HCT116 (cell line): ENCODE data around the gene PLD2. TPM values are rescaled to one million over a fixed set of nuclear protein-coding genes. Genes with fewer than 3 reads are reported as not detected.

Experiments used
- ATAC-seq: fragments of 200-7000 bp; cut with Tn5 transposase; 2 replicates; pipeline ENCODE4 v1.9.1; 2020; ENCODE audit warnings: mild to moderate bottlenecking, moderate library complexity
- BruUV-seq: library from RNA; stranded (reverse); fragments of 400-500 nt; replicated peaks from 2 replicates; lab custom pipeline; 2021; lab: Mats Ljungman, UMichigan
- CTCF ChIA-PET: fragments of 300-600 bp; sonication (Branson Sonifier 250); formaldehyde crosslinking; loops from one replicate; lab custom pipeline; 2021; ENCODE audit warnings: antibody characterized with exemption; lab: Charles Lee
- POLR2A ChIA-PET: fragments of 300-600, 350-600 bp; sonication (Branson Sonifier 250); formaldehyde crosslinking; loops from one replicate; lab custom pipeline; 2021; ENCODE audit warnings: antibody characterized with exemption; lab: Charles Lee
- RAD21 ChIA-PET, 2 experiments: fragments of 300-600 bp; sonication (Branson Sonifier 250); formaldehyde crosslinking; loops; one replicate each; lab custom pipeline; 2023; ENCODE audit warnings: low total read pairs in 2 of 2; ENCODE audit not compliant: uncharacterized antibody in 2 of 2, unreplicated experiment in 2 of 2, low non-redundant PET in 1 of 2; lab: Charles Lee
- DNase-seq: peaks from one replicate; pipeline ENCODE4 v3.0.0-alpha.2; 2010; ENCODE audit warnings: low read depth, low spot score
- H2AFZ ChIP-seq: fragments of 200-600 bp; shearing (Covaris generic), sonication (generic); 2 replicates; pipeline ENCODE4 v1.6.1; 2017; ENCODE audit warnings: low read depth, mixed run types, mixed read lengths, antibody characterized with exemption, low read length; ENCODE audit not compliant: poor library complexity, severe bottlenecking
- H3K27ac ChIP-seq: 2 replicates; pipeline ENCODE4 v1.5.1; 2012; ENCODE audit warnings: low read depth, low read length
- H3K27me3 ChIP-seq: fragments of 200-600 bp; sonication (generic); 2 replicates; pipeline ENCODE4 v1.6.1; 2016; ENCODE audit warnings: mixed run types, low read length, mixed read lengths; ENCODE audit not compliant: insufficient read depth
- H3K36me3 ChIP-seq, 2 experiments: fragments of 200-500 bp in 1 of 2; fragments of 200-600 bp in 1 of 2; sonication (Bioruptor generic) in 1 of 2; sonication (generic) in 1 of 2; 2 replicates each; pipeline versions ENCODE4 v1.5.1 to v1.6.1; 2014 to 2016; ENCODE audit warnings: low read length in 2 of 2, inconsistent platforms in 1 of 2, mixed read lengths in 1 of 2, mixed run types in 1 of 2; ENCODE audit not compliant: insufficient read depth in 2 of 2, control insufficient read depth in 1 of 2
- H3K4me1 ChIP-seq, 2 experiments: fragments of 200-600 bp in 1 of 2; sonication (generic) in 1 of 2; 2 replicates each; pipeline versions ENCODE4 v1.5.1 to v1.6.1; 2012 to 2017; ENCODE audit warnings: low read length in 2 of 2, inconsistent platforms in 1 of 2, mild to moderate bottlenecking in 1 of 2, mixed read lengths in 1 of 2, mixed run types in 1 of 2, moderate library complexity in 1 of 2; ENCODE audit not compliant: insufficient read depth in 2 of 2, control insufficient read depth in 1 of 2
- H3K4me2 ChIP-seq: fragments of 200-600 bp; sonication (generic); 2 replicates; pipeline ENCODE4 v1.6.1; 2017; ENCODE audit warnings: mixed run types, low read length, mixed read lengths
- H3K4me3 ChIP-seq, 2 experiments: fragments of 200-600 bp in 1 of 2; sonication (generic) in 1 of 2; replicated peaks in 1 of 2; 2 replicates each; pipeline ENCODE4 v1.5.1; 2011 to 2016; ENCODE audit warnings: low read length in 2 of 2, control low read depth in 1 of 2, low read depth in 1 of 2, mild to moderate bottlenecking in 1 of 2, mixed read lengths in 1 of 2, mixed run types in 1 of 2
- H3K79me2 ChIP-seq: fragments of 200-600 bp; sonication (generic); 2 replicates; pipeline ENCODE4 v1.6.1; 2017; ENCODE audit warnings: mild to moderate bottlenecking, mixed run types, low read length, moderate library complexity, mixed read lengths; ENCODE audit not compliant: insufficient read depth
- H3K9ac ChIP-seq: fragments of 200-600 bp; sonication (generic); 2 replicates; pipeline ENCODE4 v1.6.1; 2016; ENCODE audit warnings: low read length, mixed read lengths
- H3K9me2 ChIP-seq: fragments of 200-600 bp; sonication (generic), shearing (Covaris generic); 2 replicates; pipeline ENCODE4 v1.6.1; 2017; ENCODE audit warnings: mixed run types, mild to moderate bottlenecking, moderate library complexity; ENCODE audit not compliant: insufficient read depth
- H3K9me3 ChIP-seq, 2 experiments: fragments of 200-500 bp in 1 of 2; fragments of 200-600 bp in 1 of 2; sonication (Bioruptor generic) in 1 of 2; sonication (generic) in 1 of 2; 2 replicates each; pipeline ENCODE4 v1.6.1; 2014 to 2017; ENCODE audit warnings: low read length in 2 of 2, mixed read lengths in 2 of 2, inconsistent platforms in 1 of 2, low read depth in 1 of 2, mild to moderate bottlenecking in 1 of 2, mixed run types in 1 of 2, moderate library complexity in 1 of 2; ENCODE audit not compliant: control insufficient read depth in 1 of 2, insufficient read depth in 1 of 2
- H4K20me1 ChIP-seq: fragments of 200-600 bp; sonication (generic), shearing (Covaris generic); 2 replicates; pipeline ENCODE4 v1.6.1; 2017; ENCODE audit warnings: mixed run types, mild to moderate bottlenecking, moderate library complexity; ENCODE audit not compliant: insufficient read depth
- CBX3 ChIP-seq: IDR thresholded peaks from 2 replicates; pipeline ENCODE4 v1.6.1; 2012; ENCODE audit warnings: low read depth
- CEBPB ChIP-seq: IDR thresholded peaks from 2 replicates; pipeline ENCODE4 v1.6.1; 2012; ENCODE audit warnings: low read depth
- ELF1 ChIP-seq: IDR thresholded peaks from 2 replicates; pipeline ENCODE4 v1.6.1; 2012; ENCODE audit warnings: low read depth, borderline replicate concordance
- JUND ChIP-seq: IDR thresholded peaks from 2 replicates; pipeline ENCODE4 v1.6.1; 2012
- MAX ChIP-seq: IDR thresholded peaks from 2 replicates; pipeline ENCODE4 v1.6.1; 2012
- POLR2AphosphoS5 ChIP-seq: IDR thresholded peaks from 2 replicates; pipeline ENCODE4 v1.6.1; 2011; ENCODE audit warnings: mild to moderate bottlenecking, low read depth, low read length, moderate library complexity
- RAD21 ChIP-seq: IDR thresholded peaks from 2 replicates; pipeline ENCODE4 v1.6.1; 2012; ENCODE audit warnings: low read depth, mild to moderate bottlenecking
- SP1 ChIP-seq: IDR thresholded peaks from 2 replicates; pipeline ENCODE4 v1.6.1; 2012; ENCODE audit warnings: low read depth
- YY1 ChIP-seq: IDR thresholded peaks from 2 replicates; pipeline ENCODE4 v1.6.1; 2011; ENCODE audit warnings: low read length, low read depth, moderate library complexity, mild to moderate bottlenecking; ENCODE audit not compliant: insufficient replicate concordance; ENCODE audit errors: extremely low read depth
- ZBTB33 ChIP-seq: IDR thresholded peaks from 2 replicates; pipeline ENCODE4 v1.6.1; 2011; ENCODE audit warnings: mild to moderate bottlenecking, low read length, moderate library complexity; ENCODE audit not compliant: insufficient replicate concordance; ENCODE audit errors: extremely low read depth
- ZFX ChIP-seq: fragments of 450-650 bp; IDR thresholded peaks from 2 replicates; pipeline ENCODE4 v1.6.1; 2017
- ZNF274 ChIP-seq: fragments of 200-500 bp; sonication (Bioruptor generic); IDR thresholded peaks from 2 replicates; pipeline ENCODE4 v1.6.1; 2014; ENCODE audit warnings: mild to moderate bottlenecking, low read depth, low read length, inconsistent platforms
- intact Hi-C: fragments of 100-400 bp; cut with micrococcal nuclease; formaldehyde crosslinking; loops from 2 replicates; pipeline ENCODE4 v1.10.0; 2022
- total RNA-seq: library from RNA; stranded (reverse); gene quantifications from one replicate; pipeline ENCODE4 v1.2.1, GENCODE V29; 2021; ENCODE audit not compliant: unreplicated experiment

The PLD2 gene
- total RNA-seq, 1 experiment from 2014 or later: 47.7 TPM

DNA sequence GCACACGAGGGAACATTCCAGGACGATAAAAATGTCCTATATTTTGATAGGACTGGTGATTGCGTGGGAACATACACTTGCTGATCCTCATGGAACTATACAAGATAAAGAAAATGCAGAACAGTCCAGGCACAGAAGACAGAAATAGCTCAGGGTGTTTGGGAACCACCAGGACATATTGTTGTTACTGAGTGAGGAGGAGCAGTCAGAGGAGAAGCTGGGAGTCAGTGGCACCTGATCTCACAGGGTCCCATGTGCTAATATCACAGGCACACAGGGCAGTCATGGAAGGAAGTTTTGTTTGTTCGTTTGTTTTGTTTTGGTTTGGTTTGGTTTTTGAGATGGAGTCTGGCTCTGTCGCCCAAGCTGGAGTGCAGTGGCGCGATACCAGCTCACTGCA is 5.7 kb downstream of the PLD2 start:
- Histone ChIP-seq H3K4me2 (no peak overlapping the region), H3K79me2 (no peaks in the 10 kb centered on the region), H3K4me1 (peaks cover 5 to 7% of the 10 kb centered on the region in 2 experiments; a peak in 2 of 4 replicates), H2AFZ (no peak overlapping the region), H4K20me1 (no peaks in the 10 kb centered on the region), H3K36me3 (peaks cover 9 to 10% of the 10 kb centered on the region in 2 experiments; a peak in 3 of 4 replicates), H3K9me2 (no peaks in the 10 kb centered on the region), H3K9ac (no peak overlapping the region), H3K9me3 (no peaks in the 10 kb centered on the region), H3K27me3 (no peaks in the 10 kb centered on the region), H3K27ac (no peak overlapping the region), H3K4me3 (no peak overlapping the region)
- CTCF ChIA-PET: no interaction called here
- ATAC-seq (no peak), DNase-seq (no peak)
- BruUV-seq: no TSS peak
- POLR2A ChIA-PET: no interaction called here
- no peak for TF ChIP-seq SP1
- no peak for TF ChIP-seq CBX3
- no peak for TF ChIP-seq YY1
- no peak for TF ChIP-seq ZFX
- TF ChIP-seq POLR2AphosphoS5: no peak
- no peak for TF ChIP-seq ELF1
- TF ChIP-seq ZNF274: no peak
- no peak for TF ChIP-seq MAX
- TF ChIP-seq ZBTB33: no peak
- no peak for TF ChIP-seq JUND
- TF ChIP-seq CEBPB: no peak
- no peak for TF ChIP-seq RAD21
- RAD21 ChIA-PET: interaction anchor here in 1 of 2 experiments (0.7 kb wide), 1 partner anchor 69 kb away, joined by 3 read pairs; no protein-coding TSS in a partner anchor
- intact Hi-C loops: no loop called here
